HEK293 (cell line): ENCODE results near the gene LRRC49.
A peak's percentile ranks its signal among the peaks of the same experiment; 100 is the strongest.

Source experiments
- CTCF ChIA-PET: fragments of 350-600 bp; formaldehyde crosslinking; extraction: SDS; loops from one replicate; lab custom pipeline; 2021; ENCODE audit warnings: antibody characterized with exemption; lab: Yijun Ruan, JAX
- POLR2A ChIA-PET: fragments of 300-600 bp; formaldehyde crosslinking; extraction: SDS; loops from one replicate; lab custom pipeline; 2020; ENCODE audit warnings: antibody characterized with exemption, inconsistent platforms; lab: Yijun Ruan, JAX
- H3K27ac ChIP-seq: fragments of 200-500 bp; sonication (Bioruptor generic); 2 replicates; pipeline ENCODE4 v1.5.1; 2014; ENCODE audit warnings: low read depth, low read length, control low read depth, inconsistent platforms; ENCODE audit errors: extremely low read depth
- H3K36me3 ChIP-seq, 2 experiments: fragments of 200-500 bp in 1 of 2; sonication (Bioruptor generic) in 1 of 2; 1 replicate in 1 of 2; 2 replicates in 1 of 2; pipeline ENCODE4 v1.5.1; 2014 to 2017; ENCODE audit warnings: inconsistent platforms in 2 of 2, low read length in 2 of 2; ENCODE audit not compliant: control insufficient read depth in 2 of 2, insufficient read depth in 1 of 2
- H3K4me1 ChIP-seq: fragments of 200-500 bp; sonication (Bioruptor generic); 2 replicates; pipeline ENCODE4 v1.5.1; 2014; ENCODE audit warnings: mild to moderate bottlenecking, low read length, inconsistent platforms; ENCODE audit not compliant: control insufficient read depth, insufficient read depth
- H3K4me3 ChIP-seq: 2 replicates; pipeline ENCODE4 v1.5.1; 2011; ENCODE audit warnings: low read depth, mild to moderate bottlenecking, control low read depth, low read length, moderate library complexity
- H3K9me3 ChIP-seq: fragments of 200-500 bp; sonication (Bioruptor generic); 2 replicates; pipeline ENCODE4 v1.5.1; 2014; ENCODE audit warnings: low read depth, low read length, inconsistent platforms; ENCODE audit not compliant: control insufficient read depth, insufficient read depth
- EGR2 ChIP-seq: fragments of 450-650 bp; formaldehyde crosslinking; IDR thresholded peaks from 2 replicates; pipeline ENCODE4 v1.5.1; 2016; ENCODE audit warnings: low read depth, missing biosample characterization, missing genetic modification characterization
- KLF8 ChIP-seq: fragments of 450-650 bp; formaldehyde crosslinking; IDR thresholded peaks from 2 replicates; pipeline ENCODE4 v1.5.1; 2016; ENCODE audit warnings: missing biosample characterization, missing genetic modification characterization
- ZEB2 ChIP-seq: fragments of 450-650 bp; formaldehyde crosslinking; IDR thresholded peaks from 2 replicates; pipeline ENCODE4 v1.5.1; 2016; ENCODE audit warnings: missing biosample characterization, missing genetic modification characterization
- ZFHX2 ChIP-seq: fragments of 450-650 bp; formaldehyde crosslinking; conservative IDR thresholded peaks from 2 replicates; pipeline ENCODE4 v1.5.1; 2016; ENCODE audit warnings: missing biosample characterization, missing genetic modification characterization
- ZFP69B ChIP-seq: fragments of 450-650 bp; formaldehyde crosslinking; IDR thresholded peaks from 2 replicates; pipeline ENCODE4 v1.5.1; 2016; ENCODE audit warnings: missing biosample characterization, missing genetic modification characterization
- ZNF133 ChIP-seq: fragments of 450-650 bp; formaldehyde crosslinking; IDR thresholded peaks from 2 replicates; pipeline ENCODE4 v1.5.1; 2016; ENCODE audit warnings: missing biosample characterization, missing genetic modification characterization
- ZNF157 ChIP-seq: fragments of 450-650 bp; formaldehyde crosslinking; IDR thresholded peaks from 2 replicates; pipeline ENCODE4 v1.5.1; 2016; ENCODE audit warnings: missing biosample characterization, missing genetic modification characterization
- ZNF26 ChIP-seq: fragments of 450-650 bp; formaldehyde crosslinking; IDR thresholded peaks from 2 replicates; pipeline ENCODE4 v1.5.1; 2016; ENCODE audit warnings: missing biosample characterization, missing genetic modification characterization
- ZNF350 ChIP-seq: fragments of 450-650 bp; formaldehyde crosslinking; IDR thresholded peaks from 2 replicates; pipeline ENCODE4 v1.5.0; 2017; ENCODE audit warnings: missing biosample characterization, mild to moderate bottlenecking, missing genetic modification characterization
- ZNF623 ChIP-seq: fragments of 450-650 bp; formaldehyde crosslinking; IDR thresholded peaks from 2 replicates; pipeline ENCODE4 v1.5.1; 2016; ENCODE audit warnings: missing biosample characterization, missing genetic modification characterization
- ZNF768 ChIP-seq: fragments of 450-650 bp; formaldehyde crosslinking; IDR thresholded peaks from 2 replicates; pipeline ENCODE4 v1.5.1; 2018; ENCODE audit warnings: missing biosample characterization, mild to moderate bottlenecking, missing genetic modification characterization
- ZNF830 ChIP-seq: fragments of 450-650 bp; IDR thresholded peaks from 2 replicates; pipeline ENCODE4 v1.5.0; 2018; ENCODE audit warnings: missing biosample characterization, missing genetic modification characterization, low read depth, mild to moderate bottlenecking, moderate library complexity
- TF ChIP-seq, protein P1 (sequence below): fragments of 450-650 bp; formaldehyde crosslinking; IDR thresholded peaks from 2 replicates; pipeline ENCODE4 v1.5.1; 2017; ENCODE audit warnings: missing biosample characterization, missing genetic modification characterization
- TF ChIP-seq, protein P2 (sequence below): fragments of 450-650 bp; formaldehyde crosslinking; IDR thresholded peaks from 2 replicates; pipeline ENCODE4 v1.5.1; 2016; ENCODE audit warnings: missing biosample characterization, missing genetic modification characterization, borderline replicate concordance
- TF ChIP-seq, protein P3 (sequence below): fragments of 450-650 bp; formaldehyde crosslinking; conservative IDR thresholded peaks from 2 replicates; pipeline ENCODE4 v1.5.1; 2016; ENCODE audit warnings: low read depth, missing biosample characterization, missing genetic modification characterization

LRRC49 gene

DNA sequence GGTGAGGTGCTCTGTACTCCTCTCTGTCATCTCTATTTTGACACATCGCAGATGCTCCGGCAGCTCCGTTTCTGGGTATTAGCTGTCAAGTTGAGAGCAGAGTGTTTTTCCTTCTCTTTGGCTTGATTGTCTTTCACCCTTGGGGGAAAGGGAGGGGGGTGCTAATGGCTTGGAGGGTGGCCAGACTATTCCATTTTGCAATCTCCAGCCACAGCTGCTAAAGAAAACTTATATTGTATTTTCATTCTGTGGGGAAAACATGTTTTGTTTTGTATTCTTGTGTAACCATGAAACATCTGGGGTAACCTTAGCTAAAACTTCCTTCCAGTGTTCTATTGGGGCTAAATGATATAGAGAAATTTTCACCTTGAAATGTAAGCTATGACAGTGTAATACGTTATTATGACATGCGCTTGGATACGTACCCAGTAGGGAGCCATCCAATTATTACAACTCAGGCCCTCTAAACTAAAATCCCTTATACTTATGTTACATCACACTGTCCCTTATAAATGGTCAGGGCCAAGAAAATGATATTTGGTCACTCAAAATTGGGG is 24.6 kb upstream of the LRRC49 start:
- no peaks in the 10 kb centered on the region for H3K9me3 ChIP-seq
- TF ChIP-seq ZNF133 (tag by site-specific recombination), result peak; percentile 66
- no peak for TF ChIP-seq ZNF157 (tag by site-specific recombination)
- TF ChIP-seq, protein P1, sequence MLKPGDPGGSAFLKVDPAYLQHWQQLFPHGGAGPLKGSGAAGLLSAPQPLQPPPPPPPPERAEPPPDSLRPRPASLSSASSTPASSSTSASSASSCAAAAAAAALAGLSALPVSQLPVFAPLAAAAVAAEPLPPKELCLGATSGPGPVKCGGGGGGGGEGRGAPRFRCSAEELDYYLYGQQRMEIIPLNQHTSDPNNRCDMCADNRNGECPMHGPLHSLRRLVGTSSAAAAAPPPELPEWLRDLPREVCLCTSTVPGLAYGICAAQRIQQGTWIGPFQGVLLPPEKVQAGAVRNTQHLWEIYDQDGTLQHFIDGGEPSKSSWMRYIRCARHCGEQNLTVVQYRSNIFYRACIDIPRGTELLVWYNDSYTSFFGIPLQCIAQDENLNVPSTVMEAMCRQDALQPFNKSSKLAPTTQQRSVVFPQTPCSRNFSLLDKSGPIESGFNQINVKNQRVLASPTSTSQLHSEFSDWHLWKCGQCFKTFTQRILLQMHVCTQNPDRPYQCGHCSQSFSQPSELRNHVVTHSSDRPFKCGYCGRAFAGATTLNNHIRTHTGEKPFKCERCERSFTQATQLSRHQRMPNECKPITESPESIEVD, result peak; percentile 11; the same call in 1 of the 2 replicates
- no peak for TF ChIP-seq ZNF623 (tag by site-specific recombination)
- TF ChIP-seq, all 188 proteins: peak for 2
- Histone ChIP-seq H3K4me3 (no peak overlapping the region), H3K4me1 (peaks cover 8% of the 10 kb centered on the region), H3K36me3 (no peaks in the 10 kb centered on the region), H3K27ac (no peak overlapping the region)
- ChIA-PET CTCF (interaction anchor here (0.7 to 2.8 kb wide), 5 partner anchors 9 to 189 kb away, joined by 3 to 17 read pairs (median 7); no protein-coding TSS in a partner anchor), POLR2A (no interaction called here)

GRCh38 chr15:70869346-70869745 is 23.3 kb upstream of the LRRC49 start:
- TF ChIP-seq EGR2 (0 out of 2 replicates have a peak, but pooled peaks have one; percentile 61), ZFHX2 (tag by site-specific recombination) (peak; percentile 70), ZNF26 (tag by site-specific recombination) (no peak)
- no peak overlapping the region for H3K4me3 ChIP-seq
- ChIA-PET POLR2A (interaction anchor here (1.4 kb wide), 1 partner anchor 15 kb away, joined by 6 read pairs; the partner anchor contains the start of gene LARP6), CTCF (interaction anchor here (0.6 to 2.8 kb wide), 10 partner anchors 9 to 760 kb away, joined by 3 to 17 read pairs (median 6); no protein-coding TSS in a partner anchor)
- no peaks in the 10 kb centered on the region for H3K9me3 ChIP-seq
- H3K4me1 ChIP-seq, result peaks cover 8% of the 10 kb centered on the region
- H3K27ac ChIP-seq, result no peak overlapping the region
- H3K36me3 ChIP-seq, result no peaks in the 10 kb centered on the region

DNA sequence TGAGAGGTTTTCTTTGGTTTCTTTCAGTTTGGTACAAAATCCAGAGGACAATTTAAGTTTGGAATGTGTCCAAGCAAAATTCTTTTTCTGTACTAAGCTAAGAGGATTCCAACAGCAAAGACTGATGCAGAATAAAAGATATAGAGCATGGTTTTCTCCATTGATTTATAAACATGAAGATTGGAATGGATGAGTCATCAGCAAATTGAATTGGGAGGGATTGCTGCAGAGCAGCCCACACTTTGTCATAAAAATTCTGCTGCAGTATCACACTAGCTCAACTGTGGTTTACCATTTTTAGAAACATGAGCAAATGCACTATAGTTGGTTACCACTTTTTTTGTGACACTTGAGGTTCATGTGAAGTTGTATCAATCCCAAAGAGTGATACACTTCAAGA is 22.6 kb upstream of the LRRC49 start:
- POLR2A ChIA-PET, result interaction anchor here (0.7 to 1.3 kb wide), 2 partner anchors 13 to 160 kb away, joined by 3 to 6 read pairs; no protein-coding TSS in a partner anchor
- CTCF ChIA-PET, result interaction anchor here (0.6 to 2.8 kb wide), 11 partner anchors 9 to 760 kb away, joined by 3 to 17 read pairs (median 6); no protein-coding TSS in a partner anchor
- H3K4me1 ChIP-seq, result peaks cover 8% of the 10 kb centered on the region
- H3K9me3 ChIP-seq, result no peaks in the 10 kb centered on the region
- no peak overlapping the region for H3K4me3 ChIP-seq
- H3K36me3 ChIP-seq, result no peaks in the 10 kb centered on the region
- no peak overlapping the region for H3K27ac ChIP-seq
- TF ChIP-seq ZNF768 (tag by site-specific recombination) (no peak), ZNF830 (tag by site-specific recombination) (no peak), ZNF350 (tag by site-specific recombination) (0 out of 2 replicates have a peak, but pooled peaks have one; percentile 9), ZEB2 (tag by site-specific recombination) (peak; percentile 77), KLF8 (tag by site-specific recombination) (0 out of 2 replicates have a peak, but pooled peaks have one; percentile 18), ZFP69B (tag by site-specific recombination) (peak; percentile 53; the same call in 1 of the 2 replicates)
- TF ChIP-seq, protein P2, sequence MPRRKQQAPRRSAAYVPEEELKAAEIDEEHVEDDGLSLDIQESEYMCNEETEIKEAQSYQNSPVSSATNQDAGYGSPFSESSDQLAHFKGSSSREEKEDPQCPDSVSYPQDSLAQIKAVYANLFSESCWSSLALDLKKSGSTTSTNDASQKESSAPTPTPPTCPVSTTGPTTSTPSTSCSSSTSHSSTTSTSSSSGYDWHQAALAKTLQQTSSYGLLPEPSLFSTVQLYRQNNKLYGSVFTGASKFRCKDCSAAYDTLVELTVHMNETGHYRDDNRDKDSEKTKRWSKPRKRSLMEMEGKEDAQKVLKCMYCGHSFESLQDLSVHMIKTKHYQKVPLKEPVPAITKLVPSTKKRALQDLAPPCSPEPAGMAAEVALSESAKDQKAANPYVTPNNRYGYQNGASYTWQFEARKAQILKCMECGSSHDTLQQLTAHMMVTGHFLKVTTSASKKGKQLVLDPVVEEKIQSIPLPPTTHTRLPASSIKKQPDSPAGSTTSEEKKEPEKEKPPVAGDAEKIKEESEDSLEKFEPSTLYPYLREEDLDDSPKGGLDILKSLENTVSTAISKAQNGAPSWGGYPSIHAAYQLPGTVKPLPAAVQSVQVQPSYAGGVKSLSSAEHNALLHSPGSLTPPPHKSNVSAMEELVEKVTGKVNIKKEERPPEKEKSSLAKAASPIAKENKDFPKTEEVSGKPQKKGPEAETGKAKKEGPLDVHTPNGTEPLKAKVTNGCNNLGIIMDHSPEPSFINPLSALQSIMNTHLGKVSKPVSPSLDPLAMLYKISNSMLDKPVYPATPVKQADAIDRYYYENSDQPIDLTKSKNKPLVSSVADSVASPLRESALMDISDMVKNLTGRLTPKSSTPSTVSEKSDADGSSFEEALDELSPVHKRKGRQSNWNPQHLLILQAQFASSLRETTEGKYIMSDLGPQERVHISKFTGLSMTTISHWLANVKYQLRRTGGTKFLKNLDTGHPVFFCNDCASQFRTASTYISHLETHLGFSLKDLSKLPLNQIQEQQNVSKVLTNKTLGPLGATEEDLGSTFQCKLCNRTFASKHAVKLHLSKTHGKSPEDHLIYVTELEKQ (tag by site-specific recombination), result no peak
- TF ChIP-seq, protein P3, sequence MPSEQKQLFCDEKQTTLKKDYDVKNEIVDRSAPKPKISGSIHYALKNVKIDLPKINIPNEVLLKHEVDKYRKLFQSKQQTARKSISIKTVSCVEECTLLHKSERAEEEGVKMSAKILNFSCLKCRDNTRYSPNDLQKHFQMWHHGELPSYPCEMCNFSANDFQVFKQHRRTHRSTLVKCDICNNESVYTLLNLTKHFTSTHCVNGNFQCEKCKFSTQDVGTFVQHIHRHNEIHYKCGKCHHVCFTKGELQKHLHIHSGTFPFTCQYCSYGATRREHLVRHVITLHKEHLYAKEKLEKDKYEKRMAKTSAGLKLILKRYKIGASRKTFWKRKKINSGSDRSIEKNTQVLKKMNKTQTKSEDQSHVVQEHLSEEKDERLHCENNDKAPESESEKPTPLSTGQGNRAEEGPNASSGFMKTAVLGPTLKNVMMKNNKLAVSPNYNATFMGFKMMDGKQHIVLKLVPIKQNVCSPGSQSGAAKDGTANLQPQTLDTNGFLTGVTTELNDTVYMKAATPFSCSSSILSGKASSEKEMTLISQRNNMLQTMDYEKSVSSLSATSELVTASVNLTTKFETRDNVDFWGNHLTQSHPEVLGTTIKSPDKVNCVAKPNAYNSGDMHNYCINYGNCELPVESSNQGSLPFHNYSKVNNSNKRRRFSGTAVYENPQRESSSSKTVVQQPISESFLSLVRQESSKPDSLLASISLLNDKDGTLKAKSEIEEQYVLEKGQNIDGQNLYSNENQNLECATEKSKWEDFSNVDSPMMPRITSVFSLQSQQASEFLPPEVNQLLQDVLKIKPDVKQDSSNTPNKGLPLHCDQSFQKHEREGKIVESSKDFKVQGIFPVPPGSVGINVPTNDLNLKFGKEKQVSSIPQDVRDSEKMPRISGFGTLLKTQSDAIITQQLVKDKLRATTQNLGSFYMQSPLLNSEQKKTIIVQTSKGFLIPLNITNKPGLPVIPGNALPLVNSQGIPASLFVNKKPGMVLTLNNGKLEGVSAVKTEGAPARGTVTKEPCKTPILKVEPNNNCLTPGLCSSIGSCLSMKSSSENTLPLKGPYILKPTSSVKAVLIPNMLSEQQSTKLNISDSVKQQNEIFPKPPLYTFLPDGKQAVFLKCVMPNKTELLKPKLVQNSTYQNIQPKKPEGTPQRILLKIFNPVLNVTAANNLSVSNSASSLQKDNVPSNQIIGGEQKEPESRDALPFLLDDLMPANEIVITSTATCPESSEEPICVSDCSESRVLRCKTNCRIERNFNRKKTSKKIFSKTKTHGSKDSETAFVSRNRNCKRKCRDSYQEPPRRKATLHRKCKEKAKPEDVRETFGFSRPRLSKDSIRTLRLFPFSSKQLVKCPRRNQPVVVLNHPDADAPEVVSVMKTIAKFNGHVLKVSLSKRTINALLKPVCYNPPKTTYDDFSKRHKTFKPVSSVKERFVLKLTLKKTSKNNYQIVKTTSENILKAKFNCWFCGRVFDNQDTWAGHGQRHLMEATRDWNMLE, result no peak
